MG63 (cell line): Measurements from ENCODE around the gene IGF1R. TPM values are rescaled to one million over a fixed set of nuclear protein-coding genes. Genes with fewer than 3 reads are reported as not detected.
"Not testable (repeated sequence)": the region's sequence is repeated elsewhere in the genome, so short reads cannot be mapped to it uniquely, and the experiment has no call there.

Experiments
- DNase-seq: peaks from one replicate; pipeline ENCODE4 v3.0.0-alpha.2; 2020
- H3K27me3 ChIP-seq: fragments of 250-450 bp; sonication (Bioruptor Pico); 2 replicates; pipeline ENCODE4 v1.5.1; 2020; ENCODE audit warnings: mild to moderate bottlenecking, moderate library complexity
- H3K36me3 ChIP-seq: fragments of 250-450 bp; sonication (Bioruptor Pico); 2 replicates; pipeline ENCODE4 v1.5.1; 2020; ENCODE audit warnings: mild to moderate bottlenecking, moderate library complexity
- H3K4me3 ChIP-seq: fragments of 250-450 bp; sonication (Bioruptor Pico); 2 replicates; pipeline ENCODE4 v1.5.1; 2020; ENCODE audit warnings: mild to moderate bottlenecking, moderate library complexity
- H3K9me3 ChIP-seq: fragments of 250-450 bp; sonication (Bioruptor Pico); 2 replicates; pipeline ENCODE4 v1.5.1; 2020; ENCODE audit warnings: mild to moderate bottlenecking, moderate library complexity
- total RNA-seq: library from RNA; depleted of rRNA; stranded (reverse); fragments of >200 nt; shearing (Covaris generic); gene quantifications from 2 replicates; pipeline ENCODE4 v1.2.3, GENCODE V29; 2014; ENCODE audit warnings: low replicate concordance; rRNA removed

IGF1R gene
- total RNA-seq, result 2.5 and 24.6 TPM in 2 replicates

- H3K9me3 ChIP-seq, result no peaks in the 10 kb centered on the region
- H3K27me3 ChIP-seq, result 0 out of 2 replicates have a peak, but pooled peaks cover 3% of the 10 kb centered on the region
- peak; percentile 90 for DNase-seq
- no peaks in the 10 kb centered on the region for H3K36me3 ChIP-seq
- H3K4me3 ChIP-seq, result peak within 1 kb of the TSS; percentile 89
Measured at GRCh38 chr15:98647774-98648653, at the start of gene IGF1R. Gene IGF1R, plus strand, starts transcription at chr15:98648539. Its CDS starts 1,043 bp downstream, at chr15:98649582.

DNA sequence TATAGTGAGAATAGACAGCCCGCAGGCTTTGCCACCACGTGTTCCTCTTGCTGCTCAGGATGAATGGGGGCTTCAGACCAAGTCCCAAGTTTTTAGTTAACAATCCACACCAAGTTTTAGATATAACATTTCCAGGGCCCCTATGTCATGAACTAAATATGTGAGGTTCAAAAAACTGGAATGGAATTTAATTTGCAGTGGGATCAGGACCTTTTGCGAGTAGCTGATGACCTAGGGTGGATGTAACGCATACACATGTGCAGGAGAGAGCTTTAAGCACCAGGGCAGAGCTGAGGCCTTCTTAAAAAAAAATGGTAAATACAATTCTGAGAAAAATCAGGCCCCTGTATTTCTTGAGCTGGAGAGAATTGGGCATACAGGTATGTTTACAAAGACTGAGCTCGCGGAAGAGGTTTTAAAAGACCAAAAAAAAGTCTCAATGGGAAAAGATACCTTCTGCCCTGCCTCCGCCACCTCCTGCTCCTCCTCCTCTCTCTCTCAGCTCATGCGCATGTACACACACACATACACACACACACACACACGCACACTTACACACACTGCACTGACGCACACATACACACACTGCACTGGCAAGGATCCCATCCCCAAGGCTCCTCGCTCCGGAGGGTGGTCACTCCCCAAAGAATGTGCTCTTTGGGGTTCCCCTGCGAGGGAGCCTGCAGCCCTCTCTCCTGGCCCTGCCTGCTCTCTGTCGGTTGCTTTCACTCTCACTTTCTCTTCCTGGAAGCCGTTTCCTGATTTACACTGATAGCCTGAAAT is 48.2 kb upstream of the IGF1R start:
- peak; percentile 32 for DNase-seq
- Histone ChIP-seq H3K9me3 (no peaks in the 10 kb centered on the region), H3K36me3 (no peaks in the 10 kb centered on the region), H3K4me3 (peak overlapping the region; percentile 30), H3K27me3 (0 out of 2 replicates have a peak, but pooled peaks cover 2% of the 10 kb centered on the region)

DNA sequence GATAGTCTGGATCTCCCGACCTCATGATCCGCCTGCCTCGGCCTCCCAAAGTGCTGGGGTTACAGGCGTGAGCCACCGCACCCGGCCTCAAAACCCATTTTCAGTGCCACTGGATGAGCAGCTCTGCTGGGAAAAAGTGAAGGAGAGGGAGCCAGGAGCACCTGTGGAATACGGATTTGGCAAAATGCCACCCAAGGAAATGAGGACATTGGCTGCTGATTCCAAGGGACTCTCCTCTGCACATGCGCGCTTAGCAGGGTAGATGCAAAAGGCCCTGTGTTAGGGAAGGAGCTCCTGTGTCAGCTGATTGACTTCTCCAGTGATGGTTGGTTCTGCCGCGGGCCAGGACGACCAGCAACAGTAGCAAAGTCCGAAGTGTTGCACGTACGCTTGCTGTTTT is 43.4 kb upstream of the IGF1R start:
- H3K9me3 ChIP-seq, result no peaks in the 10 kb centered on the region
- H3K36me3 ChIP-seq, result no peaks in the 10 kb centered on the region
- no peak for DNase-seq
- no peak overlapping the region for H3K4me3 ChIP-seq
- 0 out of 2 replicates have a peak, but pooled peaks cover 2% of the 10 kb centered on the region for H3K27me3 ChIP-seq

DNA sequence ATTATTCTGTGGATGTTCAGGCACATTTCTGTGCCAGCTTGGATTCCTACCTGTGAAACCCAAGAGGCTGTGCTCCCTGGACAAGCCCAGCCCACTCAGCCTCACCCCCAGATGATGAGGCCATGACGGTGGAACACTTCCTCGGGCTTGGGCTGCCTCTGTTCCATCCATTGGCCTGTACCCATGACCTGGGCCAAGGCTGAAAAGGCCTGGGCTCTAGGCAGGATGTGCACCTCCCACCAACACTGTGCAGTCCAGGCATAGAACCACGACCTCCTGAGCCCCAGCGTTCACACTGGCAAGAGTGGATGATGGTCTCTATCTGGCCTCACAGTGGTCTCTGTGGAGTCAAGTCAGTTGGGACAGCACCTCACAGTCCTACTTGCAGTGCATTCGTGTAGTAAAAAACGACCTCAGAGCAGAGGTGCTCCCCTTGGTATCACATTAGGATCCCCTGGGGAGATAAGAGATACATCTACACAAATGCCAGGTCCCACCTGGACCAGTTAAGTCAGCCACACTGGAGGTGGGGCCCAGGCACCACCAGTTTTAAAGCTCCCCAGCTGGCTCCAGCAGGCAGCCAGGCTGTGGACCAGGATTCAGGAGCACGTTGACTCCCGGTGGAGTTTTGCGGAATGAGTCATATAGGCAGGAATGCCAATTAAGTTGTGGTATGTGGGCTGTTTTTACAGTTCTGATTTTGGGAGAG is 39.0 kb upstream of the IGF1R start:
- no peaks in the 10 kb centered on the region for H3K27me3 ChIP-seq
- H3K4me3 ChIP-seq, result no peak overlapping the region
- H3K36me3 ChIP-seq, result no peaks in the 10 kb centered on the region
- no peaks in the 10 kb centered on the region for H3K9me3 ChIP-seq
- DNase-seq, result peak; percentile 84

- Histone ChIP-seq H3K9me3 (no peaks in the 10 kb centered on the region), H3K4me3 (no peak overlapping the region), H3K27me3 (no peaks in the 10 kb centered on the region), H3K36me3 (no peaks in the 10 kb centered on the region)
- DNase-seq, result no peak
Measured at GRCh38 chr15:98610991-98611390, 37.3 kb upstream of the IGF1R start.

- Histone ChIP-seq H3K4me3 (no peak overlapping the region), H3K36me3 (no peaks in the 10 kb centered on the region)
- no peak for DNase-seq
Measured at GRCh38 chr15:98611808-98612207, 36.5 kb upstream of the IGF1R start.

GRCh38 chr15:98612490-98613110 is 35.7 kb upstream of the IGF1R start:
- no peak overlapping the region for H3K4me3 ChIP-seq
- H3K36me3 ChIP-seq, result no peaks in the 10 kb centered on the region
- H3K27me3 ChIP-seq, result no peaks in the 10 kb centered on the region
- no peaks in the 10 kb centered on the region for H3K9me3 ChIP-seq
- no peak for DNase-seq

More at GRCh38 chr15:98611808-98612207, 36.5 kb upstream of the IGF1R start:
- no peaks in the 10 kb centered on the region for H3K9me3 ChIP-seq
- H3K27me3 ChIP-seq, result no peaks in the 10 kb centered on the region

DNA sequence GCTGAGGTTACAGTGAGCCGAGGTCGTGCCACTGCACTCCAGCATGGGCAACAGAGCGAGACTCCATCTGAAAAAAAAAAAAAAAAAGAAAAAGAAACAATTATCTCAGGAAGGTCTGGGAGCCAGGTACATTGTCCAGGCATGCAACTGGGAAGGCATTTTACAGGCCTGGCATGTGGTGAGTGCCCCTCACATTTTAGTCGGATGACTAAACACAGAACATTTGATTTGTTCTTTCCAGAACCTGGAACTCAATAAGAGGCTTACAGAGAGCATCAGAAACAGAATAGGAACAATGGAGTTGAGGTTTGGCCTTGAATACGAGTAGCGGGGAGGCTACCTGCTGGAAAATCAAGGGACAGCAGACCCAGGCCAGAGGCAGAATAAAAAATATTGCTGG is 33.7 kb upstream of the IGF1R start:
- H3K4me3 ChIP-seq, result no peak overlapping the region
- DNase-seq, result no peak
- no peaks in the 10 kb centered on the region for H3K9me3 ChIP-seq
- H3K27me3 ChIP-seq, result no peaks in the 10 kb centered on the region
- no peaks in the 10 kb centered on the region for H3K36me3 ChIP-seq

DNA sequence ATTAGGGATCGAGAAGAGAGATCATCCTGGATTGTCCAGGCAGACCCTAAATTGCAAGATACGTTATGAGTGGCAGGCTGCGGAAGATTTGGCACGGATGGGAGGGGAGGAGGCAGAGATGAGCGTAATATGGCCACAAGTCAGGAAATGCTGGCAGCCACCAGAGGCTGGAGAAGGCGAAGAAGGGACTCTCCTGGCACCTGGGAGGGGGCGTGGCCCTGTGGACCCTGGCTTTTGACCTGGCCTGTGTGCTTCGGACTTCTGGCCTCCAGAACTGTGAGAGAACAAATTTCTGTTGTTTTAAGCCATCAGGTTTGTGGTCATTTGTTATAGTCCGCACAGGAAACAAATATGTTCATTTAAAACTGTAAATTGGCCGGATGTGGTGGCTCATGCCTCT is 31.9 kb upstream of the IGF1R start:
- no peaks in the 10 kb centered on the region for H3K36me3 ChIP-seq
- H3K9me3 ChIP-seq, result no peaks in the 10 kb centered on the region
- no peak for DNase-seq
- no peaks in the 10 kb centered on the region for H3K27me3 ChIP-seq
- H3K4me3 ChIP-seq, result no peak overlapping the region

- Histone ChIP-seq H3K4me3 (no peak overlapping the region), H3K27me3 (no peaks in the 10 kb centered on the region)
- no peak for DNase-seq
Measured at GRCh38 chr15:98617328-98617980, 30.9 kb upstream of the IGF1R start.

DNA sequence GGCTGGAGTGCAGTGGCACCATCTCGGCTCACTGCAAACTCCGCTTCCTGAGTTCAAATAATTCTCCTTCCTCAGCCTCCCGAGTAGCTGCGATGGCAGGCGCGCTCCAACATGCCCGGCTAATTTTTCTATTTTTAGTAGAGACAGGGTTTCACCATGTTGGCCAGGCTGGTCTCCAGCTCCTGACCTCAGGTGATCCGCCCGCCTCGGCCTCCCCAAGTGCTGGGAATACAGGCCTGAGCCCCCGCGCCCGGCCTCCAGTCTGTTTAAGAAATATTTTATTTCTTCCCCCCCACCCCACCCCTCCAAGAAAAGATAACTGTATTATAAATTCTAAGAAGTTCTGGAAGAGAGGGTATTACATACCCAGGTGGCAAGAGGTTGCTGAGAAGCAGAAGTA is 29.8 kb upstream of the IGF1R start:
- H3K27me3 ChIP-seq, result not testable (repeated sequence)

More at GRCh38 chr15:98617328-98617980, 30.9 kb upstream of the IGF1R start:
- no peaks in the 10 kb centered on the region for H3K9me3 ChIP-seq
- no peaks in the 10 kb centered on the region for H3K36me3 ChIP-seq

GRCh38 chr15:98620020-98620419 is 28.3 kb upstream of the IGF1R start:
- Histone ChIP-seq H3K27me3 (no peaks in the 10 kb centered on the region; the same call in 1 of the 2 replicates), H3K9me3 (no peaks in the 10 kb centered on the region), H3K4me3 (peak overlapping the region; percentile 2; the same call in 1 of the 2 replicates), H3K36me3 (no peaks in the 10 kb centered on the region)
- peak; percentile 71 for DNase-seq

More for the DNA sequence above, 29.8 kb upstream of the IGF1R start:
- not testable (repeated sequence) for H3K4me3 ChIP-seq, H3K9me3 ChIP-seq, DNase-seq, H3K36me3 ChIP-seq

GRCh38 chr15:98621021-98621420 is 27.3 kb upstream of the IGF1R start:
- no peak for DNase-seq
- no peaks in the 10 kb centered on the region; the same call in 1 of the 2 replicates for H3K27me3 ChIP-seq
- H3K9me3 ChIP-seq, result no peaks in the 10 kb centered on the region
- H3K36me3 ChIP-seq, result no peaks in the 10 kb centered on the region
- 0 out of 2 replicates have a peak overlapping the region, but pooled peaks have one; percentile 9 for H3K4me3 ChIP-seq

DNA sequence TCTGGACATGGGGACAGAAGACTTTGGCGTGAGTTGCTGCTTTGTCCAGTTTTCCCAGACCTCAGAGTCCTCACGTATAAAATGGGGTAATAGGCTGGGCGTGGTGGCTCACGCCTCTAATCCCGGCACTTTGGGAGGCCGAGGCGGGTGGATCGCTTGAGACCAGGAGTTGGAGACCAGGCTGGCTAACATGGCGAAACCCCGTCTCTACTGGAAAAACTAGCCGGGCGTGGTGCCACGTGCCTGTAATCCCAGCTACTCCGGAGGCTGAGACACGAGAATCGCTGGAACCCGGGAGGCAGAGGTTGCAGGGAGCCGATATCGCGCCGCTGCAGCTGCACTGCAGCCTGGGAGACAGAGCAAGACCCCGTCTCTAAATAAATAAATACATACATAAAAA is 22.7 kb upstream of the IGF1R start:
- Histone ChIP-seq H3K36me3 (no peaks in the 10 kb centered on the region), H3K9me3 (no peaks in the 10 kb centered on the region), H3K27me3 (no peaks in the 10 kb centered on the region; the same call in 1 of the 2 replicates), H3K4me3 (no peak overlapping the region)
- DNase-seq, result peak; percentile 10

DNA sequence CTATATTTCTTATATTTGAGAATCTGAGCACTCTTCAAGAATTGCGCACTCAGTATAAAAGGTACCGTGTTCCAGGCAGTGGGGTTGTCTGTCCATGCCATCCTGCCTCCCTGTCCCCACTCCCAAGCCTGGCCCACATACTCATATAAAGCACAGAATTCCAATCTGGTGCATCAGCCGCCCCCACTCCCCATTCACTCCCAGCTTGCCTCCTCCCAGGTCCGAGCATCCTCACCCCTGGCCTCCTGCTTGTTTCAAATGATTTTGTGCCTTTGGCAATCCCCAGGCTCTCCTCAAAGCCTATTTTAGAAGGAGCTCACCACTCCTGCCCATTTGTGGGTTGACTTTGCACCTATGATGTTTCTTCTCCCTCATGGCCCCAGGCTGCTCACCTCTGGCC is 22.2 kb upstream of the IGF1R start:
- Histone ChIP-seq H3K36me3 (no peaks in the 10 kb centered on the region), H3K9me3 (no peaks in the 10 kb centered on the region), H3K27me3 (no peaks in the 10 kb centered on the region; the same call in 1 of the 2 replicates), H3K4me3 (no peak overlapping the region)
- DNase-seq, result peak; percentile 45

- H3K4me3 ChIP-seq, result no peak overlapping the region
- H3K27me3 ChIP-seq, result no peaks in the 10 kb centered on the region; the same call in 1 of the 2 replicates
- no peaks in the 10 kb centered on the region for H3K9me3 ChIP-seq
- H3K36me3 ChIP-seq, result no peaks in the 10 kb centered on the region
- no peak for DNase-seq
Measured at GRCh38 chr15:98628216-98628615, 20.1 kb upstream of the IGF1R start.
